Neural progenitor cell (in vitro differentiated cells): ENCODE results near the gene LMTK2. TPM values are rescaled to one million over a fixed set of nuclear protein-coding genes. Genes with fewer than 3 reads are reported as not detected.

Source experiments
- DNase-seq: peaks from one replicate; pipeline ENCODE4 v3.0.0-alpha.2; 2016; ENCODE audit warnings: low spot score
- H2AFZ ChIP-seq: fragments of 200-600 bp; sonication (generic); replicated peaks from 2 replicates; pipeline ENCODE4 v1.6.1; 2016; ENCODE audit warnings: antibody characterized with exemption
- H3F3A ChIP-seq: fragments of 200-600 bp; sonication (generic); 2 replicates; pipeline ENCODE4 v1.6.1; 2016; ENCODE audit warnings: antibody characterized with exemption, low read depth
- H3K27ac ChIP-seq: fragments of 200-600 bp; sonication (generic); 2 replicates; pipeline ENCODE4 v1.5.1; 2016; ENCODE audit warnings: mild to moderate bottlenecking
- H3K27me3 ChIP-seq: fragments of 200-600 bp; sonication (generic); 2 replicates; pipeline ENCODE4 v1.6.1; 2016; ENCODE audit warnings: mild to moderate bottlenecking, moderate library complexity
- H3K36me3 ChIP-seq: fragments of 200-600 bp; sonication (generic); 2 replicates; pipeline ENCODE4 v1.5.1; 2016
- H3K4me1 ChIP-seq: fragments of 200-600 bp; sonication (generic); 2 replicates; pipeline ENCODE4 v1.6.1; 2016; ENCODE audit warnings: mixed run types
- H3K4me2 ChIP-seq: fragments of 200-600 bp; sonication (generic); 2 replicates; pipeline ENCODE4 v1.6.1; 2016
- H3K4me3 ChIP-seq: fragments of 200-600 bp; sonication (generic); 2 replicates; pipeline ENCODE4 v1.5.1; 2016
- H3K79me2 ChIP-seq: fragments of 200-600 bp; sonication (generic); 2 replicates; pipeline ENCODE4 v1.6.1; 2016; ENCODE audit warnings: low read depth
- H3K9ac ChIP-seq: fragments of 200-600 bp; sonication (generic); 2 replicates; pipeline ENCODE4 v1.6.1; 2016
- H3K9me3 ChIP-seq: fragments of 200-600 bp; sonication (generic); 2 replicates; pipeline ENCODE4 v1.5.1; 2016; ENCODE audit warnings: low read depth
- H4K20me1 ChIP-seq: fragments of 200-600 bp; sonication (generic); 2 replicates; pipeline ENCODE4 v1.6.1; 2016; ENCODE audit warnings: low read depth
- H3K27ac Mint-ChIP-seq: 3 replicates; pipeline ENCODE4 v1.8.0; 2021; ENCODE audit warnings: mixed read lengths
- H3K27me3 Mint-ChIP-seq: 2 replicates; pipeline ENCODE4 v1.8.0; 2022; ENCODE audit warnings: low read depth, mild to moderate bottlenecking, inconsistent platforms, moderate library complexity, mixed read lengths; ENCODE audit not compliant: insufficient read depth
- H3K36me3 Mint-ChIP-seq: 3 replicates; pipeline ENCODE4 v1.8.0; 2021; ENCODE audit warnings: mixed read lengths
- H3K4me1 Mint-ChIP-seq: 3 replicates; pipeline ENCODE4 v1.8.0; 2021; ENCODE audit warnings: mixed read lengths
- H3K4me3 Mint-ChIP-seq: 3 replicates; pipeline ENCODE4 v1.8.0; 2021; ENCODE audit warnings: mild to moderate bottlenecking, moderate library complexity, mixed read lengths
- H3K9me3 Mint-ChIP-seq: 3 replicates; pipeline ENCODE4 v1.8.0; 2020; ENCODE audit warnings: mixed read lengths
- EZH2 ChIP-seq: fragments of 200-600 bp; sonication (generic); IDR thresholded peaks from 2 replicates; pipeline ENCODE4 v1.6.1; 2017; ENCODE audit warnings: antibody characterized with exemption, mild to moderate bottlenecking, moderate library complexity
- EZH2phosphoT487 ChIP-seq: fragments of 200-600 bp; sonication (generic); IDR thresholded peaks from 2 replicates; pipeline ENCODE4 v1.6.1; 2017; ENCODE audit warnings: antibody characterized with exemption
- total RNA-seq: library from RNA; depleted of rRNA; stranded (reverse); fragments of >200 nt; gene quantifications from 2 replicates; pipeline ENCODE4 v1.2.3, GENCODE V29; 2015; ENCODE audit warnings: low replicate concordance
- TF ChIP-seq, protein P1 (sequence below): fragments of 200-600 bp; sonication (generic); IDR thresholded peaks from 2 replicates; pipeline ENCODE4 v1.5.1; 2017; ENCODE audit warnings: antibody characterized with exemption, mild to moderate bottlenecking

LMTK2 gene
- total RNA-seq, 1 donor from 2014 or later, result 14.1 TPM

DNA sequence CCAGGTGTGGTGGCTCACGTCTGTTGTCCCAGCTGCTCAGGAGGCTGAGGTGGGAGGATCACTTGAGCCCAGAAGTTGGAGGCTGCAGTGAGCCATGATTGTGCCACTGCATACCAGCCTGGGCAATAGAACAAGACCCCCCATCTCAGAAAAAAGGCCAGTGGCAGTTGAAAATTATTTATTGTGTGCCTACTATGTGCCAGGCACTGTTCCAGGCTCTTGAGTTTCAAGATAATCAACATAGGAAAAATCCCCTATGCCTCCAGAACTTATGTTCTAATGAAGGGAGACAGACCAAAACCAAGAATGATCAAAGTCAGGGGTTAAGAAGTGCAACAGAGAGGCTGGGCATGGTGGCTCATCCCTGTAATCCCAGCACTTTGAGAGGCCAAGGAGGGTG is 42.4 kb upstream of the LMTK2 start:
- Mint-ChIP-seq H3K27me3 (peaks cover 2% of the 10 kb centered on the region), H3K36me3 (no peaks in the 10 kb centered on the region), H3K27ac (no peak overlapping the region), H3K4me1 (no peaks in the 10 kb centered on the region), H3K9me3 (peaks cover 4% of the 10 kb centered on the region), H3K4me3 (no peak overlapping the region)
- Histone ChIP-seq H3F3A (no peaks in the 10 kb centered on the region), H3K79me2 (no peaks in the 10 kb centered on the region), H3K4me1 (no peaks in the 10 kb centered on the region), H3K27me3 (no peaks in the 10 kb centered on the region), H3K9ac (no peak overlapping the region), H3K27ac (no peak overlapping the region), H2AFZ (no peak overlapping the region), H3K9me3 (no peaks in the 10 kb centered on the region), H4K20me1 (no peaks in the 10 kb centered on the region), H3K36me3 (no peaks in the 10 kb centered on the region), H3K4me2 (no peak overlapping the region), H3K4me3 (no peak overlapping the region)
- no peak for DNase-seq
- TF ChIP-seq EZH2phosphoT487 (no peak), EZH2 (no peak)
- TF ChIP-seq, protein P1, sequence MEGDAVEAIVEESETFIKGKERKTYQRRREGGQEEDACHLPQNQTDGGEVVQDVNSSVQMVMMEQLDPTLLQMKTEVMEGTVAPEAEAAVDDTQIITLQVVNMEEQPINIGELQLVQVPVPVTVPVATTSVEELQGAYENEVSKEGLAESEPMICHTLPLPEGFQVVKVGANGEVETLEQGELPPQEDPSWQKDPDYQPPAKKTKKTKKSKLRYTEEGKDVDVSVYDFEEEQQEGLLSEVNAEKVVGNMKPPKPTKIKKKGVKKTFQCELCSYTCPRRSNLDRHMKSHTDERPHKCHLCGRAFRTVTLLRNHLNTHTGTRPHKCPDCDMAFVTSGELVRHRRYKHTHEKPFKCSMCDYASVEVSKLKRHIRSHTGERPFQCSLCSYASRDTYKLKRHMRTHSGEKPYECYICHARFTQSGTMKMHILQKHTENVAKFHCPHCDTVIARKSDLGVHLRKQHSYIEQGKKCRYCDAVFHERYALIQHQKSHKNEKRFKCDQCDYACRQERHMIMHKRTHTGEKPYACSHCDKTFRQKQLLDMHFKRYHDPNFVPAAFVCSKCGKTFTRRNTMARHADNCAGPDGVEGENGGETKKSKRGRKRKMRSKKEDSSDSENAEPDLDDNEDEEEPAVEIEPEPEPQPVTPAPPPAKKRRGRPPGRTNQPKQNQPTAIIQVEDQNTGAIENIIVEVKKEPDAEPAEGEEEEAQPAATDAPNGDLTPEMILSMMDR, result no peak

DNA sequence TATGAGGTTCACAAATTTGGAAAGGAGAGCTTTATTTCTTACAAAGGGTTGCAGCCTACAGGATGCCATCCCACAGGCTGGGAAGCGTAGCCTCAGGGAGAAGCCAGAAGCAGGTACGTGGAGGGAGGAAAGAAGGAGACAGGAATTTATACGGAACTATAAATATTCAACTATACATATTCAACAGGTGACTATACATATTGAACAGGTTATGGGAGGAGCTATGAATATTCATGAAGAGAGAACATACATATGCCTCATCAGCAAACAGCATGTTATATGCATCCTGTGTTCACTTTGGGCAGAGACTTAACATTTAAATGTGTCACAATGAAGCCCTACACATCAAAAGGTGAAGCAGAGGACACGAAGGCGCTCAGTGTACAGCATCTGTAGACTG is 40.5 kb upstream of the LMTK2 start:
- no peaks in the 10 kb centered on the region for H3K36me3 Mint-ChIP-seq
- H3K4me1 Mint-ChIP-seq, result no peaks in the 10 kb centered on the region
- Histone ChIP-seq H4K20me1 (no peaks in the 10 kb centered on the region), H3K27ac (no peak overlapping the region), H3K36me3 (no peaks in the 10 kb centered on the region), H3K79me2 (no peaks in the 10 kb centered on the region), H3K9ac (no peak overlapping the region), H3K4me3 (no peak overlapping the region), H3F3A (no peaks in the 10 kb centered on the region), H3K9me3 (no peaks in the 10 kb centered on the region), H2AFZ (no peak overlapping the region), H3K4me1 (no peaks in the 10 kb centered on the region), H3K27me3 (no peaks in the 10 kb centered on the region), H3K4me2 (no peak overlapping the region)
- no peak overlapping the region for H3K4me3 Mint-ChIP-seq
- H3K27me3 Mint-ChIP-seq, result peaks cover 2% of the 10 kb centered on the region
- no peak overlapping the region for H3K27ac Mint-ChIP-seq
- TF ChIP-seq EZH2 (no peak), EZH2phosphoT487 (no peak)
- TF ChIP-seq, protein P1, result no peak
- no peak for DNase-seq
- H3K9me3 Mint-ChIP-seq, result peaks cover 4% of the 10 kb centered on the region

DNA sequence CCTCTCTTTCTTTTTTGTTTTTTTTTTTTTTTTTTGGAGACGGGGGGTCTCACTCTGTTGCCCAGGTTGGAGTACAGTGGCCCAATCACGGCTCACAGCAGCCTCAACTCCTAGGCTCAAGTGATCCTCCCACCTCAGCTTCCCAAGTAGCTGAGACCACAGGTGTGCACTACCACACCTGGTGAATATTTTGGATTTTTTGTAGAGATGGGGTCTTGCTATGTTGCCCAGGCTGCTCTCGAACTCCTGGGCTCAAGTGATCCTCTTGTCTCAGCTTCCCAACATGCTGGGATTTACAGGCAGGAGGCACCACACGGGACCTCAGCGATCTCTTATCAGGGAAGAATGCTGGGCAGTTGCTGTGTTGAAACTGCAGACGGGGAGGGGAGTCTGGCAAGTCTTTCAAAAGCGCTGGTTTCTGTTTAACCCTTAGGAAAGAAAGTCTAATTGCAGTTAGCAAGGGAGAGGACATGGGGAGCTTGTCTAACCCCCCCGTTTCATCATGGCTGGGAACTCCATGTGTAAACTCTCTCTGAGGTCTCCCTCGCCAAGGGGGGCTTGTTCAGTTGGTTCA is 39.6 kb upstream of the LMTK2 start:
- Mint-ChIP-seq H3K9me3 (peaks cover 4% of the 10 kb centered on the region), H3K36me3 (no peaks in the 10 kb centered on the region), H3K27ac (no peak overlapping the region), H3K4me3 (no peak overlapping the region), H3K27me3 (peaks cover 2% of the 10 kb centered on the region), H3K4me1 (no peaks in the 10 kb centered on the region)
- Histone ChIP-seq H4K20me1 (no peaks in the 10 kb centered on the region), H3K79me2 (no peaks in the 10 kb centered on the region), H3K4me2 (no peak overlapping the region), H3K9me3 (no peaks in the 10 kb centered on the region), H3F3A (no peaks in the 10 kb centered on the region), H3K4me1 (no peaks in the 10 kb centered on the region), H2AFZ (no peak overlapping the region), H3K9ac (no peak overlapping the region), H3K27me3 (no peaks in the 10 kb centered on the region), H3K27ac (no peak overlapping the region), H3K4me3 (no peak overlapping the region), H3K36me3 (no peaks in the 10 kb centered on the region)
- TF ChIP-seq, protein P1, result no peak
- no peak for TF ChIP-seq EZH2phosphoT487
- TF ChIP-seq EZH2, result no peak
- no peak for DNase-seq
